MM.1S (cell line): ENCODE data around the gene DLG4.

Experiments
- DNase-seq: peaks from one replicate; pipeline ENCODE4 v3.0.0-alpha.2; 2015
- H2AFZ ChIP-seq: fragments of 300-600 bp; sonication (generic); 2 replicates; pipeline ENCODE4 v1.6.0; 2016; ENCODE audit warnings: antibody characterized with exemption, low read length
- H3F3A ChIP-seq: fragments of 300-600 bp; sonication (generic); 2 replicates; pipeline ENCODE4 v1.6.1; 2016; ENCODE audit warnings: mild to moderate bottlenecking, antibody characterized with exemption, low read length, moderate library complexity, mixed read lengths; ENCODE audit not compliant: insufficient read depth
- H3K27ac ChIP-seq: fragments of 300-600 bp; sonication (generic); 2 replicates; pipeline ENCODE4 v1.5.1; 2016; ENCODE audit warnings: mild to moderate bottlenecking, low read length
- H3K27me3 ChIP-seq: fragments of 300-600 bp; sonication (generic); replicated peaks from 2 replicates; pipeline ENCODE4 v1.6.0; 2016; ENCODE audit warnings: low read length; ENCODE audit not compliant: insufficient read depth
- H3K36me3 ChIP-seq: fragments of 300-600 bp; sonication (generic); replicated peaks from 2 replicates; pipeline ENCODE4 v1.6.1; 2016; ENCODE audit warnings: mild to moderate bottlenecking, low read length, mixed read lengths; ENCODE audit not compliant: insufficient read depth
- H3K4me1 ChIP-seq: fragments of 300-600 bp; sonication (generic); 2 replicates; pipeline ENCODE4 v1.6.1; 2016; ENCODE audit warnings: low read length, mixed read lengths
- H3K4me2 ChIP-seq: fragments of 300-600 bp; sonication (generic); 2 replicates; pipeline ENCODE4 v1.6.0; 2016; ENCODE audit warnings: low read depth, low read length
- H3K4me3 ChIP-seq: fragments of 300-600 bp; sonication (generic); 2 replicates; pipeline ENCODE4 v1.5.1; 2016; ENCODE audit warnings: low read length, mixed read lengths
- H3K79me2 ChIP-seq: fragments of 300-600 bp; sonication (generic); 2 replicates; pipeline ENCODE4 v1.6.1; 2016; ENCODE audit warnings: mixed run types, low read length, mixed read lengths
- H3K9ac ChIP-seq: fragments of 300-600 bp; sonication (generic); 2 replicates; pipeline ENCODE4 v1.6.1; 2016; ENCODE audit warnings: low read length, mixed read lengths
- H3K9me2 ChIP-seq: fragments of 300-600 bp; sonication (generic); replicated peaks from 2 replicates; pipeline ENCODE4 v1.6.1; 2016; ENCODE audit warnings: mild to moderate bottlenecking, low read length, mixed read lengths; ENCODE audit not compliant: insufficient read depth
- H3K9me3 ChIP-seq: fragments of 300-600 bp; sonication (generic); replicated peaks from 2 replicates; pipeline ENCODE4 v1.6.1; 2016; ENCODE audit warnings: mild to moderate bottlenecking, low read length, mixed read lengths; ENCODE audit not compliant: insufficient read depth
- H4K20me1 ChIP-seq: fragments of 300-600 bp; sonication (generic); 2 replicates; pipeline ENCODE4 v1.6.1; 2016; ENCODE audit warnings: mild to moderate bottlenecking, low read length, moderate library complexity, mixed read lengths; ENCODE audit not compliant: insufficient read depth
- EZH2 ChIP-seq: fragments of 300-600 bp; sonication (generic); optimal IDR thresholded peaks from 2 replicates; pipeline ENCODE3; 2017; ENCODE audit warnings: low read depth, mild to moderate bottlenecking, antibody characterized with exemption, low read length, mixed read lengths
- EZH2phosphoT487 ChIP-seq: fragments of 300-600 bp; sonication (generic); IDR thresholded peaks from 2 replicates; pipeline ENCODE4 v1.6.1; 2018; ENCODE audit warnings: antibody characterized with exemption, low read length
- TF ChIP-seq, protein P1 (sequence below): fragments of 300-600 bp; sonication (generic); IDR thresholded peaks from 2 replicates; pipeline ENCODE4 v1.5.1; 2016; ENCODE audit warnings: antibody characterized with exemption, low read length, mixed read lengths

DLG4 gene

GRCh38 chr17:7138800-7139381, 80.7 kb downstream of the DLG4 start:
- Histone ChIP-seq H3K9me3 (no peaks in the 10 kb centered on the region), H3K4me1 (peaks cover 10% of the 10 kb centered on the region), H4K20me1 (no peaks in the 10 kb centered on the region), H3K4me2 (peak overlapping the region; percentile 91), H3F3A (peaks cover 3% of the 10 kb centered on the region; the same call in 1 of the 2 replicates), H3K79me2 (no peaks in the 10 kb centered on the region), H2AFZ (peak overlapping the region; percentile 80; the same call in 1 of the 2 replicates), H3K9me2 (no peaks in the 10 kb centered on the region), H3K27me3 (peaks cover 47% of the 10 kb centered on the region), H3K4me3 (0 out of 2 replicates have a peak overlapping the region, but pooled peaks have one; percentile 46), H3K27ac (no peak overlapping the region; the same call in 1 of the 2 replicates), H3K36me3 (no peaks in the 10 kb centered on the region), H3K9ac (peak overlapping the region; percentile 40; the same call in 1 of the 2 replicates)
- no peak for DNase-seq
- TF ChIP-seq EZH2 = no peak
- TF ChIP-seq, protein P1, sequence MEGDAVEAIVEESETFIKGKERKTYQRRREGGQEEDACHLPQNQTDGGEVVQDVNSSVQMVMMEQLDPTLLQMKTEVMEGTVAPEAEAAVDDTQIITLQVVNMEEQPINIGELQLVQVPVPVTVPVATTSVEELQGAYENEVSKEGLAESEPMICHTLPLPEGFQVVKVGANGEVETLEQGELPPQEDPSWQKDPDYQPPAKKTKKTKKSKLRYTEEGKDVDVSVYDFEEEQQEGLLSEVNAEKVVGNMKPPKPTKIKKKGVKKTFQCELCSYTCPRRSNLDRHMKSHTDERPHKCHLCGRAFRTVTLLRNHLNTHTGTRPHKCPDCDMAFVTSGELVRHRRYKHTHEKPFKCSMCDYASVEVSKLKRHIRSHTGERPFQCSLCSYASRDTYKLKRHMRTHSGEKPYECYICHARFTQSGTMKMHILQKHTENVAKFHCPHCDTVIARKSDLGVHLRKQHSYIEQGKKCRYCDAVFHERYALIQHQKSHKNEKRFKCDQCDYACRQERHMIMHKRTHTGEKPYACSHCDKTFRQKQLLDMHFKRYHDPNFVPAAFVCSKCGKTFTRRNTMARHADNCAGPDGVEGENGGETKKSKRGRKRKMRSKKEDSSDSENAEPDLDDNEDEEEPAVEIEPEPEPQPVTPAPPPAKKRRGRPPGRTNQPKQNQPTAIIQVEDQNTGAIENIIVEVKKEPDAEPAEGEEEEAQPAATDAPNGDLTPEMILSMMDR = no peak
- no peak for TF ChIP-seq EZH2phosphoT487

GRCh38 chr17:7137171-7137943, 82.3 kb downstream of the DLG4 start:
- H3K4me2 ChIP-seq = no peak overlapping the region

More at GRCh38 chr17:7137171-7137943, 82.3 kb downstream of the DLG4 start:
- no peak overlapping the region for H3K27ac ChIP-seq
- DNase-seq = no peak
- peaks cover 9% of the 10 kb centered on the region for H3F3A ChIP-seq
- H3K36me3 ChIP-seq = no peaks in the 10 kb centered on the region
- H3K4me1 ChIP-seq = peaks cover 19% of the 10 kb centered on the region
- no peaks in the 10 kb centered on the region for H4K20me1 ChIP-seq
- no peaks in the 10 kb centered on the region for H3K9me2 ChIP-seq
- H3K79me2 ChIP-seq = no peaks in the 10 kb centered on the region
- H3K27me3 ChIP-seq = peaks cover 39% of the 10 kb centered on the region
- no peak overlapping the region for H3K9ac ChIP-seq
- H2AFZ ChIP-seq = no peak overlapping the region
- no peaks in the 10 kb centered on the region for H3K9me3 ChIP-seq
- TF ChIP-seq, protein P1 = no peak
- TF ChIP-seq EZH2phosphoT487 (no peak), EZH2 (no peak)
- no peak overlapping the region for H3K4me3 ChIP-seq
